ENCODE measurements around the gene NPTX2.
"Not testable (repeated sequence)": the region's sequence is repeated elsewhere in the genome, so short reads cannot be mapped to it uniquely, and the experiment has no call there.

NPTX2 gene

GRCh38 chr7:98617051-98617959 lies at the start of gene NPTX2:
Gene NPTX2 (plus strand): TSS chr7:98617285. CDS start chr7:98617462, 177 bp downstream.
- DNase-seq = no peak

- DNase-seq = no peak
Measured at GRCh38 chr7:98567991-98568390, 49.1 kb upstream of the NPTX2 start.

- DNase-seq = no peak
Measured at GRCh38 chr7:98568891-98569290, 48.2 kb upstream of the NPTX2 start.

- no peak for DNase-seq
Measured at GRCh38 chr7:98569691-98570337, 47.3 kb upstream of the NPTX2 start.

GRCh38 chr7:98571006-98571405 lies 46.1 kb upstream of the NPTX2 start:
- DNase-seq = no peak

- DNase-seq = no peak
Measured at GRCh38 chr7:98571986-98572385, 45.1 kb upstream of the NPTX2 start.

- DNase-seq = not testable (repeated sequence)
Measured at GRCh38 chr7:98572716-98573115, 44.4 kb upstream of the NPTX2 start.

- no peak for DNase-seq
Measured at GRCh38 chr7:98573816-98574215, 43.3 kb upstream of the NPTX2 start.

GRCh38 chr7:98575878-98576277 lies 41.2 kb upstream of the NPTX2 start:
- DNase-seq = no peak

- DNase-seq = no peak
Measured at GRCh38 chr7:98584830-98585229, 32.3 kb upstream of the NPTX2 start.

GRCh38 chr7:98591926-98592325 lies 25.2 kb upstream of the NPTX2 start:
- no peak for DNase-seq

- DNase-seq = no peak
Measured at GRCh38 chr7:98594348-98594747, 22.7 kb upstream of the NPTX2 start.

GRCh38 chr7:98594787-98595186 lies 22.3 kb upstream of the NPTX2 start:
- DNase-seq = no peak

- no peak for DNase-seq
Measured at GRCh38 chr7:98598846-98599615, 18.1 kb upstream of the NPTX2 start.

GRCh38 chr7:98599886-98600285 lies 17.2 kb upstream of the NPTX2 start:
- DNase-seq = no peak

GRCh38 chr7:98602755-98603398 lies 14.2 kb upstream of the NPTX2 start:
- no peak for DNase-seq

GRCh38 chr7:98603399-98603788 lies 13.7 kb upstream of the NPTX2 start:
- no peak for DNase-seq

- DNase-seq = no peak
Measured at GRCh38 chr7:98613601-98614425, 3.3 kb upstream of the NPTX2 start.

GRCh38 chr7:98616381-98617050 lies 569 bp upstream of the NPTX2 start:
- DNase-seq = no peak

- no peak for DNase-seq
Measured at GRCh38 chr7:98617960-98618418, 904 bp downstream of the NPTX2 start.

GRCh38 chr7:98618786-98619185 lies 1.7 kb downstream of the NPTX2 start:
- DNase-seq = no peak

All from NCI-H1436 treated with DMSO at 0.1 percent for 48 hours (cell line).